Neural cell (in vitro differentiated cells): Measurements from ENCODE around the gene ST3GAL2. TPM values are rescaled to one million over a fixed set of nuclear protein-coding genes. Genes with fewer than 3 reads are reported as not detected.

Source experiments
- H2AFZ ChIP-seq: fragments of 200-600, 300-800 bp; sonication (generic), shearing (Covaris generic); 2 replicates; pipeline ENCODE4 v1.6.0; 2014; ENCODE audit warnings: low read depth, mild to moderate bottlenecking, antibody characterized with exemption, low read length, moderate library complexity
- H3F3A ChIP-seq: fragments of 200-600 bp; shearing (Covaris generic); 2 replicates; pipeline ENCODE4 v1.6.1; 2016; ENCODE audit warnings: mild to moderate bottlenecking, moderate library complexity, mixed read lengths, antibody characterized with exemption, low read length; ENCODE audit not compliant: insufficient read depth, poor library complexity, severe bottlenecking
- H3K27ac ChIP-seq: fragments of 200-600, 300-800 bp; sonication (generic), shearing (Covaris generic); 2 replicates; pipeline ENCODE4 v1.5.1; 2014; ENCODE audit warnings: mild to moderate bottlenecking, low read length, moderate library complexity
- H3K27me3 ChIP-seq: fragments of 300-800, 200-600 bp; sonication (generic), shearing (Covaris generic); 2 replicates; pipeline ENCODE4 v1.6.0; 2014; ENCODE audit warnings: mild to moderate bottlenecking, low read depth, low read length, moderate library complexity; ENCODE audit not compliant: insufficient read depth
- H3K36me3 ChIP-seq: fragments of 300-800, 200-600 bp; sonication (generic), shearing (Covaris generic); 2 replicates; pipeline ENCODE4 v1.5.1; 2014; ENCODE audit warnings: mild to moderate bottlenecking, antibody characterized with exemption, low read length, moderate library complexity; ENCODE audit not compliant: insufficient read depth
- H3K4me2 ChIP-seq: fragments of 300-800, 200-600 bp; sonication (generic), shearing (Covaris generic); 2 replicates; pipeline ENCODE4 v1.6.0; 2014; ENCODE audit warnings: mild to moderate bottlenecking, low read length
- H3K4me3 ChIP-seq: fragments of 300-800, 200-600 bp; sonication (generic), shearing (Covaris generic); 2 replicates; pipeline ENCODE4 v1.5.1; 2014; ENCODE audit warnings: mild to moderate bottlenecking, low read length, moderate library complexity
- H3K79me2 ChIP-seq: fragments of 200-600 bp; shearing (Covaris generic); replicated peaks from 2 replicates; pipeline ENCODE4 v1.6.0; 2014; ENCODE audit warnings: mild to moderate bottlenecking, low read length, moderate library complexity; ENCODE audit not compliant: insufficient read depth
- H3K9ac ChIP-seq: fragments of 300-800, 200-600 bp; sonication (generic), shearing (Covaris generic); 2 replicates; pipeline ENCODE4 v1.6.1; 2016; ENCODE audit warnings: mild to moderate bottlenecking, low read length, mixed read lengths
- H3K9me2 ChIP-seq: fragments of 200-600 bp; shearing (Covaris generic); 2 replicates; pipeline ENCODE4 v1.6.1; 2016; ENCODE audit warnings: mild to moderate bottlenecking, low read length, mixed read lengths; ENCODE audit not compliant: insufficient read depth
- H3K9me3 ChIP-seq: fragments of 200-600, 300-800 bp; sonication (generic), shearing (Covaris generic); 2 replicates; pipeline ENCODE4 v1.6.1; 2016; ENCODE audit warnings: mild to moderate bottlenecking, mixed run types, low read length, moderate library complexity, mixed read lengths
- H4K20me1 ChIP-seq: fragments of 200-600 bp; shearing (Covaris generic); 2 replicates; pipeline ENCODE4 v1.6.1; 2016; ENCODE audit warnings: mild to moderate bottlenecking, mixed run types; ENCODE audit not compliant: insufficient read depth
- CTCF ChIP-seq: fragments of 450-650 bp; IDR thresholded peaks from 2 replicates; pipeline ENCODE4 v1.5.1; 2014; ENCODE audit warnings: antibody characterized with exemption, mild to moderate bottlenecking, moderate library complexity; ENCODE audit not compliant: poor library complexity, severe bottlenecking
- EP300 ChIP-seq: fragments of 450-650 bp; conservative IDR thresholded peaks from 2 replicates; pipeline ENCODE4 v1.6.1; 2014; ENCODE audit warnings: antibody characterized with exemption, mild to moderate bottlenecking, moderate library complexity; ENCODE audit not compliant: poor library complexity, severe bottlenecking
- EZH2 ChIP-seq: fragments of 200-600, 300-800 bp; shearing (Covaris generic), sonication (generic); IDR thresholded peaks from 2 replicates; pipeline ENCODE4 v1.6.1; 2014; ENCODE audit warnings: antibody characterized with exemption, low read length, borderline replicate concordance, mild to moderate bottlenecking; ENCODE audit not compliant: insufficient read depth, poor library complexity, severe bottlenecking
- MXI1 ChIP-seq: fragments of 450-650 bp; conservative IDR thresholded peaks from 2 replicates; pipeline ENCODE4 v1.6.1; 2014; ENCODE audit warnings: antibody characterized with exemption, mild to moderate bottlenecking; ENCODE audit not compliant: poor library complexity, severe bottlenecking
- POLR2AphosphoS5 ChIP-seq: IDR thresholded peaks from 2 replicates; pipeline ENCODE4 v1.6.1; 2012
- RAD21 ChIP-seq: fragments of 450-650 bp; conservative IDR thresholded peaks from 2 replicates; pipeline ENCODE4 v1.6.1; 2014; ENCODE audit warnings: antibody characterized with exemption, mild to moderate bottlenecking, moderate library complexity
- REST ChIP-seq: IDR thresholded peaks from 2 replicates; pipeline ENCODE4 v1.6.1; 2012; ENCODE audit warnings: borderline replicate concordance
- SMC3 ChIP-seq: fragments of 450-650 bp; conservative IDR thresholded peaks from 2 replicates; pipeline ENCODE4 v1.6.1; 2014; ENCODE audit warnings: antibody characterized with exemption, mild to moderate bottlenecking, moderate library complexity; ENCODE audit not compliant: poor library complexity
- TAF1 ChIP-seq: IDR thresholded peaks from 2 replicates; pipeline ENCODE4 v1.6.1; 2012; ENCODE audit warnings: low read depth
- polyA plus RNA-seq: library from polyadenylated mRNA; depleted of rRNA; stranded (reverse); fragments of >200 nt; gene quantifications from 2 replicates; pipeline ENCODE4 v1.2.3, GENCODE V29; 2014

Gene ST3GAL2
- polyA plus RNA-seq, 1 donor from 2014 or later: 19.4 TPM

- Histone ChIP-seq H3K4me2 (no peak overlapping the region), H2AFZ (no peak overlapping the region), H3K9ac (no peak overlapping the region), H3K9me2 (no peaks in the 10 kb centered on the region), H3F3A (no peaks in the 10 kb centered on the region), H3K4me3 (no peak overlapping the region), H3K36me3 (no peaks in the 10 kb centered on the region), H3K79me2 (no peaks in the 10 kb centered on the region), H3K9me3 (no peaks in the 10 kb centered on the region), H4K20me1 (no peaks in the 10 kb centered on the region), H3K27ac (no peak overlapping the region), H3K27me3 (no peaks in the 10 kb centered on the region)
- no peak for TF ChIP-seq SMC3
- TF ChIP-seq RAD21: no peak
- TF ChIP-seq MXI1: no peak
- TF ChIP-seq EZH2: no peak
- no peak for TF ChIP-seq EP300
- TF ChIP-seq REST: no peak
- TF ChIP-seq CTCF: no peak
- TF ChIP-seq TAF1: no peak
- TF ChIP-seq POLR2AphosphoS5: no peak
Observed at GRCh38 chr16:70466805-70467076, 27.8 kb upstream of the ST3GAL2 start.

GRCh38 chr16:70465999-70466804, 27.3 kb upstream of the ST3GAL2 start:
- H4K20me1 ChIP-seq: no peaks in the 10 kb centered on the region
- H3K9me2 ChIP-seq: no peaks in the 10 kb centered on the region
- H3K27me3 ChIP-seq: no peaks in the 10 kb centered on the region
- no peaks in the 10 kb centered on the region for H3K79me2 ChIP-seq
- no peak overlapping the region for H3K9ac ChIP-seq
- no peak overlapping the region for H3K4me3 ChIP-seq
- H3K27ac ChIP-seq: no peak overlapping the region
- TF ChIP-seq POLR2AphosphoS5: no peak
- TF ChIP-seq REST: no peak
- no peak for TF ChIP-seq SMC3
- no peak for TF ChIP-seq EP300
- TF ChIP-seq RAD21: no peak
- no peak for TF ChIP-seq MXI1
- TF ChIP-seq CTCF: no peak
- TF ChIP-seq TAF1: no peak
- no peak for TF ChIP-seq EZH2
- H3K36me3 ChIP-seq: no peaks in the 10 kb centered on the region
- H3K4me2 ChIP-seq: no peak overlapping the region
- H3F3A ChIP-seq: no peaks in the 10 kb centered on the region
- H3K9me3 ChIP-seq: no peaks in the 10 kb centered on the region
- H2AFZ ChIP-seq: no peak overlapping the region
